ENCODE measurements around the gene RAB5B. TPM values are rescaled to one million over a fixed set of nuclear protein-coding genes. Genes with fewer than 3 reads are reported as not detected.
A peak's percentile ranks its signal among the peaks of the same experiment; 100 is the strongest.

The RAB5B gene
- total and polyA plus RNA-seq, 11 donors = 57.5 to 135 (median 112) TPM

- Histone ChIP-seq H3K4me1 (no peaks in the 10 kb centered on the region), H3K27me3 (no peaks in the 10 kb centered on the region), H3K36me3 (peaks cover 0 to 39% (median 7%) of the 10 kb centered on the region in 9 donors), H3K27ac (no peak overlapping the region), H3K9me3 (no peaks in the 10 kb centered on the region), H3K4me3 (no peak overlapping the region)
- 81 to 94% (median 85%) methylated on average over 3 to 4 of the region's 4 CpGs for WGBS, 4 donors
- ATAC-seq = peak in 2 of 4 donors; percentile 35 to 61
- intact Hi-C loops (cut with DNase I) = no loop called here
- DNase-seq = no peak
- TF ChIP-seq POLR2A (IDR thresholded peaks at IDR 0.05) = no peak
These were observed 18.5 kb upstream of the RAB5B start for GRCh38 chr12:55955344-55955743.

GRCh38 chr12:55955800-55956508 lies 17.9 kb upstream of the RAB5B start:
- intact Hi-C loops (cut with DNase I) = no loop called here
- DNase-seq = no peak
- no peak for TF ChIP-seq POLR2A (IDR thresholded peaks at IDR 0.05)
- TF ChIP-seq, protein P1, sequence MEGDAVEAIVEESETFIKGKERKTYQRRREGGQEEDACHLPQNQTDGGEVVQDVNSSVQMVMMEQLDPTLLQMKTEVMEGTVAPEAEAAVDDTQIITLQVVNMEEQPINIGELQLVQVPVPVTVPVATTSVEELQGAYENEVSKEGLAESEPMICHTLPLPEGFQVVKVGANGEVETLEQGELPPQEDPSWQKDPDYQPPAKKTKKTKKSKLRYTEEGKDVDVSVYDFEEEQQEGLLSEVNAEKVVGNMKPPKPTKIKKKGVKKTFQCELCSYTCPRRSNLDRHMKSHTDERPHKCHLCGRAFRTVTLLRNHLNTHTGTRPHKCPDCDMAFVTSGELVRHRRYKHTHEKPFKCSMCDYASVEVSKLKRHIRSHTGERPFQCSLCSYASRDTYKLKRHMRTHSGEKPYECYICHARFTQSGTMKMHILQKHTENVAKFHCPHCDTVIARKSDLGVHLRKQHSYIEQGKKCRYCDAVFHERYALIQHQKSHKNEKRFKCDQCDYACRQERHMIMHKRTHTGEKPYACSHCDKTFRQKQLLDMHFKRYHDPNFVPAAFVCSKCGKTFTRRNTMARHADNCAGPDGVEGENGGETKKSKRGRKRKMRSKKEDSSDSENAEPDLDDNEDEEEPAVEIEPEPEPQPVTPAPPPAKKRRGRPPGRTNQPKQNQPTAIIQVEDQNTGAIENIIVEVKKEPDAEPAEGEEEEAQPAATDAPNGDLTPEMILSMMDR (IDR thresholded peaks at IDR 0.05) = no peak
- no peaks in the 10 kb centered on the region for H3K4me1 ChIP-seq
- no peak overlapping the region for H3K27ac ChIP-seq
- no peaks in the 10 kb centered on the region for H3K27me3 ChIP-seq
- WGBS, 4 donors = 78 to 91% (median 85%) methylated on average over 6 of the region's 6 CpGs
- no peak for ATAC-seq
- H3K9me3 ChIP-seq = no peaks in the 10 kb centered on the region
- peaks cover 0 to 36% (median 7%) of the 10 kb centered on the region in 9 donors for H3K36me3 ChIP-seq
- H3K4me3 ChIP-seq = no peak overlapping the region

DNA sequence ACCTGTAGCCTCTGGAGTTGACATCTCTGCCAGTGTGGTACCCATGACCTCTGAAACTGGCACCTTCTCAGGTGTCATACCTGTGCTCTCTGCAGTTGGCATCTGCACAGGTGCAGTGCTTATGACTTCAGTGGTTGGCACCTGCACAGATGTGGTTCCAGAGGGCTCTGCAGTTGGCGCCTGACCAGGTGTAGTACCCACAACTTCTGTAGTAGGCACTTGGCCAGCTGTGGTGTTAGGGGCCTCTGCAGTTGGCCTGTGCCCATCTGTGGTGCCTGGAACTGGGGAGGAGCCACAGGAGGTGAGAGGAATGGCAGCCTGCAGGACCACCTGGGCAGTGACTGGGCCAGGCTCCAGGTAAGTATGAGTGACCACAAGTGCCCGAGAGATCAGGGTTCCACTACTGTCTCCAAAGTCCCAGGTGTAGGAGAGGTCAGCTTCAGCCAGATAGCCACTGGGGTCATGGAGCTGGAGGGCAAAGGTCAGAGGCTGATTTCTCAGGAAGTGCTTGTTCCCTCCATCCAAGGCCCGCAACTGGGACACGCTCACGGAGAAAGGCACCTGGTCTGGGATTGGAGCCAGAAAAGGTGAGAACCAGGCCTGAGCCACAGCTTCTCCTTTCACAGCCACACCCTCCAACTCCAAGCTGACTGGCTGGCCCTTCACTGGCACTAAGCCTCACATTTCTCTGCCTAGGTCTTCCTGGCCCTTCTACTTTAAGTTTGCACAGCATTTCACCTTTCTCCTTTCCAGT lies 16.6 kb upstream of the RAB5B start:
- intact Hi-C loops (cut with DNase I) = no loop called here
- no peak for DNase-seq
- no peak overlapping the region for H3K4me3 ChIP-seq
- WGBS, 4 donors = 75 to 98% (median 92%) methylated on average over 5 of the region's 5 CpGs
- H3K27ac ChIP-seq = no peak overlapping the region
- H3K27me3 ChIP-seq = no peaks in the 10 kb centered on the region
- peaks cover 0 to 22% (median 3%) of the 10 kb centered on the region in 9 donors for H3K36me3 ChIP-seq
- TF ChIP-seq POLR2A (IDR thresholded peaks at IDR 0.05) = no peak
- TF ChIP-seq, protein P1 (IDR thresholded peaks at IDR 0.05) = no peak
- H3K4me1 ChIP-seq = no peaks in the 10 kb centered on the region
- no peak for ATAC-seq
- no peaks in the 10 kb centered on the region for H3K9me3 ChIP-seq

DNA sequence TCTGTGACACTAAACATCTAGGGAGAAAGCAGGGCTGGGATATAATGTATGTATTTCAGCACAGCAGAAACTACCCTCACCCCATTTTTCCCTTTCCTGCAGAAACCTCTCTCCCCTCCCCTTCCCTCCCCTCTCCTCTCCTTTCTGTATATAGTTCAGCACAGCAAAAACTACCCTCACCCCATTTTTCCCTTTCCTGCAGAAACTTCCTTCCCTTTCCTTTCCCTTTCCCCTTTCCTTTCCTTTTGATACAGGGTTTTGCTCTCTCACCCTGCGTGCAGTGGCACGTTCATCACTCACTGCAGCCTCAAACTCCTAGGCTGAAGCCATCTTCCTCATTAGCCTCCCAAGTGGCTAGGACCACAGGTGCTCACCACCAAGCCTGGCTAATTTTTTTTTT lies 10.1 kb upstream of the RAB5B start:
- WGBS, 4 donors = 68 to 81% (median 74%) methylated on average over 2 of the region's 2 CpGs
- Histone ChIP-seq H3K4me3 (no peak overlapping the region), H3K4me1 (peaks cover 0 to 22% (median 14%) of the 10 kb centered on the region in 12 donors), H3K27me3 (no peaks in the 10 kb centered on the region), H3K9me3 (no peaks in the 10 kb centered on the region), H3K27ac (no peak overlapping the region), H3K36me3 (peaks cover 0 to 3% (median 0%) of the 10 kb centered on the region in 9 donors)
- ATAC-seq (no peak), DNase-seq (no peak)
- TF ChIP-seq, protein P1 (IDR thresholded peaks at IDR 0.05) = no peak
- no peak for TF ChIP-seq POLR2A (IDR thresholded peaks at IDR 0.05)
- intact Hi-C loops (cut with DNase I) = no loop called here
